ENCODE measurements around the gene TMEM125.

GRCh38 chr1:43267818-43268425 is 1.9 kb upstream of the TMEM125 start:
- no peak for TF ChIP-seq CTCF (conservative IDR thresholded peaks at IDR 0.05; ENCODE audit: low read length)
- TF ChIP-seq EZH2phosphoT487 (IDR thresholded peaks at IDR 0.05; ENCODE audit: borderline replicate concordance) = no peak
